Limb (tissue), 2 donors: ENCODE measurements around the gene KAZN.

ENCODE experiments used
- DNase-seq, 2 donors: peaks; one replicate each; pipeline ENCODE4 v3.0.0-alpha.2; 2016; ENCODE audit errors: extremely low spot score in 2 of 2

The KAZN gene

DNA sequence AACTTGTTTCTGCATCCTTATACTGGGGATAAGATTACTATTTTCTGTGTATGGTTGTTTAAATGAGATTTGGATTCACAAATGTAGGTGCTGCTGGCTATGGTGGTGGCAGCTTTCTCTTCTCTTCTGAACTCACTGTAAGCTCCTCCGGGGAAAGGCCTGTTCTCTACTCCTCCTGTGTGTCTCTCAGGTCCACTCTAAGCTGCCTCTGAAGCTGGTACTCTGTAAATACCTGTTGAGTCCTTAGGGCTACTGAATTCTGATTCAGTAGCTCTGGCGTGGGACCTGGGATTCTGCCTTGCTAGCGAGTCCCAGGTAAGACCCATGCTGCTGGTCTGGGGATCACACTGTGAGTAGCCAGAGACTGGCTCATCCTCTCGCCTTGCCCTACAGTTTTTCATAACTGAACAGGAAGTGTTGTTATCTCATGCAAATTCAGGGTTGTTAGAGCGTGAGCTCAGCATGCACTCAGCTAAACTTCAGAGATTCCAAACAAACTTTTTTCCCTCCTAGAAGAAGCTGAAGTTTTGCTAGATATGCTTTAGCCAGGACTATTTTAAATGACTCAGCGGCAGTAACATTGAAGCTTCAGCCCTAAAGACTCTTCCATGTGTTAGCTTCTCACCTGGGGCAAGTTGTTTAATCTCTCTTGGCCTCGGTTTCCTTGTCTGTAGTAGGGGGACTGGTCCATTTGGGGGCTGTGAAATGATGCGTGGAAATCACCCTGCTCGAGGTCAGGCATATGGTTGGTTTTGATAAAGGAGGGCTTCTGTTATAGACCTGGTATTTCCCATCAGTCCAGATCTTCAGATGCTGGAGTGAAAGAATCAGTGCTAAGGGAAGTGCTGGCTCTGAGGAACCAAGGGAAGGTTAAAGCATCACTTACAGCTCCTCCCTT lies 283.5 kb downstream of the KAZN start:
- DNase-seq = no peak

DNA sequence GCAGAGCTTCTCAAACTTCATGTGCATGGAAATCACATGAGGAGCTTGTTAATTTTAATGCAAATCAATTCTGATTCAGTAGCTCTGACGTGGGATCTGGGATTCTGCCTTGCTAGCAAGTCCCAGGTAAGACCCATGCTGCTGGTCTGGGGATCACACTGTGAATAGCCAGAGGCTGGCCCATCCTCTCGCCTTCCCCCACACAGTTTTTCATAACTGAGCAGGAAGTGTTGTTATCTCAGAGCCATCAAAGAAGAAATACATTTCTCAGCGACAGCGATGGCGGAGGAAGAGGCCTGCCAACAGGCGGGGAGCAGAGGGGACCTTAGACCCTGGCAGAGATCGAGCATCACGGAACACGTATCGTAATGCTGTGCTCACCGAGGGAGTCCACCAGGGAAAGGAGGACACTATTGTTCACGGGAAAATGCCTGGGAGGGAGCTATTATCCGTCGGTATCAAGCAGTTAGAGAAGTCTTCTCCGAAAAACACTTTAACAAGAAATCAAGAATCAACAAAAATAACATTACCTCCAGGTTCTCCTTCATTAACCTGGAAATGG lies 286.2 kb downstream of the KAZN start:
- DNase-seq = no peak

DNA sequence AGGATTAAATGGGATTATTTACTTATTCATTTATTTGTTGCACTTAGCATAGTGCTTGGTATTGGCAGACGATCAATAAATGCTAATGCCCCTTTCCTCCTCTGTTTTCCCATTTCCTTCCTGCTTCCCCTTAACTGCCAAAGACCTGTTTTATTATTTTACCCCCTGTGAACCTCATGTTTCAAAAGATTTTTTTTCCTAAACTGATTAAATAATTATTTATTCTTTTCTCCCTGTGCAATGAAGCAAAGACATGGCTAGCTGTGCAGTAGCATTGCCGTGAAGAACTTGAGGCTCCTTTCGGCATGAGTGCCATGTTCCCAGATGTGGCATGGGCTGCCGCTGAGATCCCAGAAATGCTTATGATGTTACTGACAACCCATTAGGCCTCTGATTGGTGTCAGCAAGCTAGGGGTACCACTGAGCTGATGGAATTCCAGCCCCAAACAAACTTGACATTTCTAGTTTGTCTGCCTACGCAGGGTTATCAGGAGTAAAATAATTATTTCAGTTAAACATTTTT lies 288.6 kb downstream of the KAZN start:
- no peak for DNase-seq

DNA sequence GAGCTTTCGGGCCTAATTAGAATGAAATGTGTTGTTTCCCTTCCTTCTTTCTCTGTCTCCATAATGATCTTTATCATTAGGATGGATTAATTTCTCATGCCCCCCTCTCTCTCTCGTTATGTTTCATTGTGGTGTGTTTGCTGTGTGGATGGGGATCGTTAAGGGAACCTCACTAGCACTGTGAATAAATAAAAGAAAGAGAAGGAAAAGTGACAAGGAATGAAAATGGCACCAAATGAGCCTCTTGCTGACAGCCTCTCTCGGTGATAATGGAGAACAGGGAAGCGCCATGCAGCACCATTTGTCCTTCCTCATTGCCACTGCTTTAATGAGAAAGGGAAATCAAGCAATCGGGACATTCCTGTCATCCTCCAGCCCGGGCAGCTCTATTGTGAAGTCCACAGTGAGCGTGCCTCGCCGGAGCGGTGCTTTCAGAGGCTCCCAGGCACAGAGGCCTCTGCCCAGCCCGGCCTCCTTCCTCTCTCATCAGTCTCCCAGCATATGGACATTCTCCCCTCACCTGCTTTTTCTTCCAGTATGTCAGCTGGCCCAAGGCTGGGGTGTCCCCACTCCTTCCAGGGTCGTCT lies 289.4 kb downstream of the KAZN start:
- no peak for DNase-seq

DNA sequence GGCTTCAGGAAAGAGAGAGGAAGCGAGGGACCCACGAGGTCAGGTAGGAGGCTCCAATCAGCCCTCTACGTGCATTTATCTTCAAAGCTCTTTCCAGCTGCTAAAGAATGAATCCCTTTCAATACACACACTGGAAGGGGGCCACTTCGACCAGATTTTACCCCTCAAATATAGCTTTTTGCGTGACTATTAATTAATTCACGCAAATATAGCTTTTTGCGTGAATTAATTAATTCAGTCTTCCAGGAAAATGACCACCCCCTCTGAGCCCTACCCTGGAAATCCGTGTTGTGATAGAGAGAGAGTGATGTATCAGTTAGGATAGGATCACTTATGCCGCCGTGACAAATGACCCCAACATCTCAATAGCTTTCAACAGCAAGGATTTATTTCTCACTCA lies 289.9 kb downstream of the KAZN start:
- DNase-seq = no peak

DNA sequence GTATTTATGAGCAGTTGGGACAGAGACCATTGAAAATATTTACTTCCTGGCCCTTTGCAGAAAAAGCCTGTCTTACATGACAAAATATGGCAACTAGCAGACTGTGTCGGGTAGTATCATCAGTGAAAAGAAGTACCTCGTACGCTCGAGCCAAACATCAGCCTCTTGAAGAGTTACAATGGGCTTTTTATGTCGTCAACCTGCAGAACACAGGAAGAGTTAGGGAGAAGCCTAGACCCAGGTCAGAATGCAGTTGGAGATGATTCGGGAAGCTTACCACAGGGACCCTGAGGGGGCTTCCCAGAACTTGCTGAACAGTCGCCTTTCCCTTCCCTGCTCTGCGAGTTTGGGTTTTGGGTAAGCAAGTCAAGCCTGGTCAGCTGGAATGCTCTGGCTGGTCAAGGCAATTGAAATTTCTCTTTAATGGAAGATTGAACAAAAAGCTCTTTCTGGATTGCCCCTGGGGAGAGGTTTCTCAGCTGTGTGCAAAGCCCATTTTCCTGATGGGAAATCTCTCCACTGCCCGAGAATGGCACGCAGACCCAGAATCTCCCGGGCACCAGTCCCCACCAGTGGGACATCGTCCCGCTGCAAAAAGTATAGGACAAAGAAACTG lies 291.4 kb downstream of the KAZN start:
- no peak for DNase-seq

DNA sequence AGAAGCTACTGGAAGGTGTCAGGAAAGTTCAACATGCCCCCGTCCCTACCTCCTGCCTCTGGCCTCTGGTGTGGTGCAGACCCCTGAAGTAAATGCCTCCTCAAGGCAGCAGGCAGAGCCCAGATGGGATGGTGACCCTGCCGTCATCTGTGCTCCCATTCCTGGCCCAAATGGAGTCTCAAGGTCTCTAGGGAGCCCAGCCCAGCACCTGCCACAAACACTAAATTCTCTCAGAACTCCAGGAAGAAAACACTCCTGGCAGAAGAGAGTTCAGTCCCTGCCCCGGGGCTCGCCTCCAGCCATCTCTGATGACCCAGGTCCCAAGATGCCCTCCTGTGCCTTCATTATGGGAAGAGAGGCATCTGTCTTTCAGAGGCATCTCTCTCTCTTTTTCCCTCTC lies 293.5 kb downstream of the KAZN start:
- no peak for DNase-seq

DNA sequence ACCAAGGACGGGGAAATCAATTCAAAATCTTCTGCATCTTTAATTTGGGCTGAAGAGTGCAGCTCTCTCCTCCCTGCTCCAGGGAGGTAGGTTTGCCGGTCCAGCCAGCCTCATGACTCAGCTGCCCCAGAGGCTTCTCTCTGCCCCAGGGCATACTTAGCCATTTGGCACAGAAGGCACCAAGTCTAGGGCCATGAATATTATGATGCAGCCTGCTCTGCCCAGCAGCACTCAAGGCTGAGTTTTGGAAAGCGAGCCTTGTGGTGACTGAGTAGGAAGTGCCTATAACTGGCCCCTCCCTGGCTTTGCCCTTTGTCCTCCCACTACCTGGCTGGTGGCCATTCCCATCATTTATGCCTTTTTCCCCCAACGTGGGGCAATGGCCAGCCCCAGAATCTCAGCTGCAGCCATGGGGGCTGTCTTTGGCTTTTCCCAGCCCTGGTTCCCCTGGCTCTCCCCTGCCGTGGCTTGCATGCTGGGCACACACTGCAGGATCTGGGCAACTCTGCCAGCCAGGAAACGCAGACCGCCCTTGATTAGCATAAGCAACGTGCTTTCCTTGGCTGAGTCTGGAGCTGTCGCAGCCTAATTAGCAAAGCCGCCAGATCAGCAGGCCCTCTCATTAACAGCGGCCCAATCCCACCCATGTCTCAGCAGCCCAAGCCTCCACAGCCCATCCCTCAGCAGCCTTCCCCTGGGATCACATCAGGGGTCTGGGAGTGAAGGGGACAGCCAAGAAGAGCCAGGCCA lies 296.5 kb downstream of the KAZN start:
- peak in 1 of 2 donors; percentile 38 for DNase-seq

DNA sequence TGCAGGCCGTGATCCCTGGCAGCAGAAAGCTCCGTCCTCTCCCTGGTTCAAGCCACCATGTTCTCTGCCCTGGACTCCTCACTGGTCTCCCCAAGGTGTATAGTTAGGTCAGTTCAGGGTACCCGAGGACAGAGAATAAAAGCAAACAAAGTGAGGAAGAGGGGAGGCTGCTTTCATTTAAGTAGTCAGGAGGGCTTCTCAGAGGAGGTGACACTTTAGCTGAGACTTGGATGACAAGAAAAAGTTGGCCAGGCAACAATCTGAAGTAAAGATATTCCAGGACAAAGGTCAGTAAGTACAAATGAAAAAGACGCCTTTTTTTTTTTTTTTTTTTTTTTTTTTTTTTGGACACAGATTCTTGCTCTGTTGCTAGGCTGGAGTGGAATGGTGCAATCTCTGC lies 297.2 kb downstream of the KAZN start:
- DNase-seq = no peak

DNA sequence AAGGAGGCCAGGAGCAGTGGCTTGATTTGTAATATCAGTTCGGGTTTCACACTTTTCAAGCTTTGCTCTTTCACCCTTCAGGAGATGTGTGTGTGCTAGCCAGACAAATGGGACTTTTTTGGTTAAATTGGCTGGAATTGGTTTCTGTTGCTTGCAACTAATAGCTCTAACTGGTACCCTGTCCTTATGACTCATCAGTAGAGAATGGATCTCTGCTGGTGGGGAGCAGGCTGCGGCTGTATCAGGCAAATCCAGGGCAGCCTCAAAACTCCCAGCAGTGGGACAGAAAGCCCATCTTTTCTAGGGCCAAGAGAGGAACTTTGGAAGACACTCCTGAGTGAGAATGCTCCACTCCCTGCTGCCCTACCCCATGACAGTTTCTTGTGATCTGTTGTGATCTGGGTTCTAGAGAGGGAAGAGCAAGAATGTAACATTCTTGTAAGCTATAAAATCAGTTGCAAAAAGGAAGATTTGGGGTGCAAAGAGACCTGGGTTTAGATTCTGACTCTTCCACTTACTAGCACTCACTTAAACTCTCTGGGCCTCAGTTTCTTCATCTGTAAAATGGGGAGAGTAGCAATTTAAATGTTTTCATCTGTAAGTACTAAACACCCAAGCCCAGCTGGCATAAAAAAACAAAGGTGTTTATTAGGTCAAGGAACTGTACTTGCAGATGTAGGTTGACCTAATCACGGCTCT lies 298.0 kb downstream of the KAZN start:
- DNase-seq = no peak

DNA sequence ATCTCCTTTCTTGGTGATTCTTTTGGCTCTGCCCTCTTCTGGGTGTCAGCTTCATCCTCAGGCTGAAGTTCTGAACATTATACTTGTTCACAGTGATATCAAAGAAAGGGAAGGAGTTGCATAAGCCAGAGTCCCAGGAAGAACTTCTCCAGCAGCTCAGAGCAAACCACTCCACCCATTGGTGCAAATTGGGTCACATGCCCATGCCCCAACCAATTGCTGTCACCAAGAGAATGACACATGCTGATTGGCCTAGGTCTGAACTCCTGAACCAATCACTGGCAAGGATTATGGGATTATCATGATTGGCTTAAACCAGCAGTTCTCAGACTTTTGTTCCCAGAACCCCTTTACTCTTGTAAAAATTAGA lies 298.6 kb downstream of the KAZN start:
- no peak for DNase-seq

DNA sequence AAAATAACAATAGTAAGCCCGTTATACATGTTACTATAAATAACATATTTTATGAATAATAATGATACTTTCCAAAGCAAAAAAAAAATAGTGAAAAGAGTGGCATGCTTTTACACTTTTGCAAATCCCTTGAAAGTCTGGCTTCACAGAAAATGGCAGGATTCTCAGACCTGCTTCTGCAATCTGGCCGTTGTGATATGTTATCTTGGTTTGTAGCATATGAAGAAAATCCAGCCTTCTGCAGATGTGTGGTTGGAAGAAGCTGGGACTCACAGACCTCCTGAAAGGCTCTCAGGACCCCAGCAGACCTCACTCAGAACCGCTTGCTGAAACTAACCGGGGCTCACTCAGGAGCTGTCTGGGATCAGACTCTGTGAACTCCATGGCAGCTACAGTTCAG lies 299.1 kb downstream of the KAZN start:
- no peak for DNase-seq

DNA sequence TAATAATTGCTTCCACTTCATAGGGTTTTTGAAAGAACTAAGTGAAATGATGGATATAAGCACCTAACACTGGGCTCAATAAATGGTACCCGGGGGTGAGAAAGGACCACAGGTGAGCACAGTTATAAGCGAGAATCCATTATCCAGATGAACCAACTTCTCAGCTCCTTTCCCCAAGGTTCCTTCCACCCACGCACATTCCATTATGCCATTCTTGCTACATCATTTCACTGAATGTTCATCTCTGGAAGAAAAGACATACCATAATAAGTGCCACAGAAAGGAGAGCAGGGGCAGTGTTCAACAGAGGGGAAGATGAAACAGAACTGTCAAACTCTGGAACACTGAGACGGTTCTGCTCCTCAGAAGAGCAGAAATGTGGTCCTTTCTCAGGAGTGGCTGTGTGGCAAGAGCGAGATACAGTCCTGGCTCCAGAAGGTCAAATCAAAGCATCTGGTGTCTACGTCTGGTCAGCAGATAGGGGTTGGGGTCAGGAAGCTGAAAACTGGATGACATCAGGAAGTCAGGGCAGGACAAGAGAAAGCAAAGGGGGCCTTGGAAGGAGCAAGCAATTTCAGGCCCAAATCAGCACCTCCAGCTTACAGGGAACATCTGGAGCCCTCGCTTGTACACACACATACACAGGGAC lies 299.6 kb downstream of the KAZN start:
- no peak for DNase-seq

DNA sequence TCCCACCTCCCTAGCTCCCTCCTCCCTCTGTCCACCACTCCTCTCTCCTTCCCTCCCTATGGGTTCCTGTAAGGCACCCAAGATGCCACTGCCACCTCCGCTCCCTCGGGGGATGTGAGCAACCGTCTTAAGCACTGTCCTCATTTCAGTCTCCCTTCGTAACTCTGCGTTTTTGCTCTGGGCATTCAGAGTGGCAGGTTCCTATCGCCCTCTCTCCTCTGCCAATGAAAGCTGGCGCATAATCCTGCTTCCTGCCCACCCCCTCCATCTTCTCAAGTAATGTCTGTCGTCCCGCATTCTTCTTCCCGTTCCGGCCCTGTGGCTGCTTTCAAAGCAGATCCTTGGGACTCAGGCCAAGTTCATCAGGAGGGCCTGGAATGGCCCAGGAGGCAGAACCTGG lies 301.2 kb downstream of the KAZN start:
- no peak for DNase-seq

DNA sequence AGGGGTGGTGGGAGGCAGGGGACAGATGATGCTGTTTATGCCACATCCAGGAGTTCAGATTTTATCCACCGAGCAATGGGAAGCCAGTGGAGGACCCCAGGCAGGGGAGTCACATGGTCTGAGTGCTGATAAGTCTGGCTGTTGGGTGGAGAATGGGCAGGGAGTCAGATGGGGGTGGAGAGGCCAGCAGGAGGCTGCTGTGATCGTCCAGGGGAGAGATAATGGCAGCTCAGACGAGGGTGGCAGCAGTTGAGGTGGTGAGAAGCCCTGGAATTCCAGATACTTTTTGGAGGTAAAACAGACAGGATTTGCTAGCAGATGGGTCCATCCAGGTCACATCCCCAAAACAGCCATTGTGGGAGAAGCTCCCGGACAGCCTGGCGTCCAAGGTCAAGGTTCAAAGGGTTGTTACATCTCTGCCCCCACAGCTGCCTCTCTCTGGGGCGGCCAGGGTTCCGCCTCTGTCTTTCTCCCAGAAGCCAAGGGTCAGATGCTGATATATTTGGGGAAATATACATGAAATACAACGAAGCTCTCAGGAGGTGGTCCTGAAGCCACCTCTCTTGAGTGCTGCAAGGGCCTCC lies 303.0 kb downstream of the KAZN start:
- no peak for DNase-seq

DNA sequence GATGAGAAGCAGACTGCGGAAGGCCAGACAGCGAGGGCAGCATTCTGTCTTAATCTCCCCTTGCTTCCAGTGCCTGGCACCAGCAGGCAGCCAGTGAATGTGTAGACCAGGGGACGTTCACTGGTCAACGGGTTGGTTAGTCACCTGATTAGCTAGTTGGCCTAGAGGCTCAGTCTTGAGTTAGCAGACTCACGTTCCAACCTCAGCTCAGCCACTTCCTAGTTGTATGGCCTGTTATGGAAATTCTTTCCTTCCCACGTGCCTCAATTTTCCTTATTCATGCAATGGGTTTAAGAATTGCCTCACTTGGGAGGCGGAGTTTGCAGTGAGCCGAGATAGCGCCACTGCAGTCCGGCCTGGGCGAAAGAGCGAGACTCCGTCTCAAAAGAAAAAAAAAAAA lies 305.4 kb downstream of the KAZN start:
- no peak for DNase-seq

DNA sequence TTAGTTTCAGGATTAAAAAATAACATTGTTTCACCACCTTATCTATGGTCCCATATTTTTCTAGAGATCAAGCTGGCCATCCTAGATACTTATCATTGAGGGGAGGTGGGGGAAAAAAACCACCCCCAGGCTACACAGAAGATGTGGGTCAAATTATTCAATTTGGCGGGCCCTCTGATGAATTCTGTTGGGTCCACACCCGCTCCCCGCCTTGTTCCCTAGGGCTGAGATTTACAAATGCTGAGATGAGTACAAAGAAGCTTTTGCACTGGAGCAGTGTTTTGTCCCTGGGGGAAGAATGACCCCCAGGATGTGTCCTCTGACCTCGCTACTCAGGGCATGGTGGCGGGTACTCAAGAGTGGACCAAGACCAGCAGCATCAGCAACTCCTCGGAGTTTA lies 308.2 kb downstream of the KAZN start:
- DNase-seq = no peak

DNA sequence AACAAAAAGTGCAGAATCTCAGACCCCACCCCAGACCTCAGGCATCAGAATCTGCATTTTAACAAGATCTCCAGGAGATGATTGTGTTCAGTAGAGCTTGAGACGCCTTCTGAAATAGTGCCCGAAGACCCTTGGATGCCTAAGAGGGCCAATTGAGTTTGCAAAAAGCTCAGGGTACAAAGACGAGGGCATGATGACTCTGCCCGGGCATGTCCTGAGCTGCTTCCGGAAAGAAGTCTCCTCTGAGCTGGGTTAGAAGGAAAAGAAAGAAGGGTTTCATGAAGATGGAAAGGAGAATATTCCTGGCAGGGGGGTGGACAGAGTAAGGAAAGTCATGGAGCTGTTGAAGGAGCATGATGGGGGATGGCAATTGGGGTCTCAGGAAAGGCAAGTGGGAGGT lies 308.9 kb downstream of the KAZN start:
- DNase-seq = no peak

DNA sequence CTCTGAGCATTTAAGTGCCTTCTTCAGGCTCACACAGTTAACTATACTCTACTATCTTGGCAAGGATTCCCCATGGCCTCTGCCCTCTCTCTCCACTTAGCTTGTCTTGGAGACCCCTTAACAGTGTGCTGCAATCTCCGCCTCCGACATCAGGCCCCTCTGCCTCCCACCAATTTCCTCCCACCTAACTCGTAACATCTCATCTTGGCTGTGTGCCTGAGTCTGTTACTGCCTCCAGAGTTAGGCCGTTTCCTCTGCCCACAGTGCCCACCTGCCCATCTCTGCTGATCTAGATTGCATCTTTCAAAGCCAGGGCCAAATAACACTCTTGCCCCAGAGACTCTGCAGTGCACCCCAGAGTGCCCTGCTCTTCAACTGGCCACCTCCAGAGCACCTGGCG lies 310.8 kb downstream of the KAZN start:
- no peak for DNase-seq

DNA sequence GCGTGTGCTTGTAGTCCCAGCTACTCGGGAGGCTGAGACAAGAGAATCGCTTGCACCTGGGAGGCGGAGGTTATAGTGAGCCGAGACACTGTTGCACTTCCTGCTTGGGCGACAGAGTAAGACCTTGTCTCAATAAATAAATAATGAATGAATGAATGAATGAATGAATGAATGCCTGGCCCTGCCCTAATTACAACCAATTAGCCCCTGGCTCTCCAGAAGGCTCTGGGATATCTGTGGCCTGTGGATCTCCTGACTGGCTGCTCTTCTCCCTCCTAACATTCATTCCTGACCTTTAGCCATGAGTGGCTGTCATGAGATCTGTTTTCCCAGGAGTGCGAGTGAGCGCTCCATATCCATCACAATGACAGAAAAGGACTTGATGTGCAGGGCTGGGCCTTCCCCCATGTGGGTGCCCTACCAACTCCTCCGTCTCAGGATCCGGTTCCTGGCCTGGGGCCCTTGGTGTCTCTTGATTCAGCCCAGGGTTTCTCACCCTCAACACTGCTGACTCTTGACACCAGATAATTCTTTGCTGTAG lies 311.5 kb downstream of the KAZN start:
- no peak for DNase-seq
